ENCODE results near the gene CLDN1. TPM values are rescaled to one million over a fixed set of nuclear protein-coding genes. Genes with fewer than 3 reads are reported as not detected.

Gene CLDN1
- total RNA-seq, 1 experiment from 2014 or later = 4.4 TPM

DNA sequence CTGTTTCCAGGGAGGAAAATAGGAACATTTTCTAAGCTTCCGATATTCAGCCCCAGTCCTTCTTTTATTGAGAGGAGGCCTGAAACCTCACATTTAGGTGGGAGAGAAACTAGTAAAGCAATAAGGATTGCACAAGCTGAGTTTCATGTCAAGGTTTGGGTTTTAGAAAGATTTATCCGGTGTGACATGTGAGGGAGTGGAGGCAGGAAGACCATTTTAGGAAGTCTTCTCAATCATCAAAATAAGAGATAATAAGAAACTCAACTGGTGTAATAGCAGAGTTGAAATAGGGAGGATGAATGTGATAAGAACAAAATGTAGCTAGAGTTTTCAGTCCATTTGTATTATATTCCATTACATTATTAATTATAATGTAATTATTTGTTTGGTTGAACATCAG is 38.0 kb upstream of the CLDN1 start (continued):
- TF ChIP-seq, protein P1, sequence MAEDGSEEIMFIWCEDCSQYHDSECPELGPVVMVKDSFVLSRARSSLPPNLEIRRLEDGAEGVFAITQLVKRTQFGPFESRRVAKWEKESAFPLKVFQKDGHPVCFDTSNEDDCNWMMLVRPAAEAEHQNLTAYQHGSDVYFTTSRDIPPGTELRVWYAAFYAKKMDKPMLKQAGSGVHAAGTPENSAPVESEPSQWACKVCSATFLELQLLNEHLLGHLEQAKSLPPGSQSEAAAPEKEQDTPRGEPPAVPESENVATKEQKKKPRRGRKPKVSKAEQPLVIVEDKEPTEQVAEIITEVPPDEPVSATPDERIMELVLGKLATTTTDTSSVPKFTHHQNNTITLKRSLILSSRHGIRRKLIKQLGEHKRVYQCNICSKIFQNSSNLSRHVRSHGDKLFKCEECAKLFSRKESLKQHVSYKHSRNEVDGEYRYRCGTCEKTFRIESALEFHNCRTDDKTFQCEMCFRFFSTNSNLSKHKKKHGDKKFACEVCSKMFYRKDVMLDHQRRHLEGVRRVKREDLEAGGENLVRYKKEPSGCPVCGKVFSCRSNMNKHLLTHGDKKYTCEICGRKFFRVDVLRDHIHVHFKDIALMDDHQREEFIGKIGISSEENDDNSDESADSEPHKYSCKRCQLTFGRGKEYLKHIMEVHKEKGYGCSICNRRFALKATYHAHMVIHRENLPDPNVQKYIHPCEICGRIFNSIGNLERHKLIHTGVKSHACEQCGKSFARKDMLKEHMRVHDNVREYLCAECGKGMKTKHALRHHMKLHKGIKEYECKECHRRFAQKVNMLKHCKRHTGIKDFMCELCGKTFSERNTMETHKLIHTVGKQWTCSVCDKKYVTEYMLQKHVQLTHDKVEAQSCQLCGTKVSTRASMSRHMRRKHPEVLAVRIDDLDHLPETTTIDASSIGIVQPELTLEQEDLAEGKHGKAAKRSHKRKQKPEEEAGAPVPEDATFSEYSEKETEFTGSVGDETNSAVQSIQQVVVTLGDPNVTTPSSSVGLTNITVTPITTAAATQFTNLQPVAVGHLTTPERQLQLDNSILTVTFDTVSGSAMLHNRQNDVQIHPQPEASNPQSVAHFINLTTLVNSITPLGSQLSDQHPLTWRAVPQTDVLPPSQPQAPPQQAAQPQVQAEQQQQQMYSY (CRISPR knock-in tag; IDR thresholded peaks at IDR 0.05) = no peak
- TF ChIP-seq MXD4 (CRISPR knock-in tag; IDR thresholded peaks at IDR 0.05; ENCODE audit: borderline replicate concordance) (no peak), SP1 (CRISPR knock-in tag; conservative IDR thresholded peaks at IDR 0.05) (no peak), NR2C2 (CRISPR knock-in tag; IDR thresholded peaks at IDR 0.05) (no peak), TCF7 (CRISPR knock-in tag; IDR thresholded peaks at IDR 0.05; ENCODE audit: low read depth) (no peak), E2F1 (CRISPR knock-in tag; IDR thresholded peaks at IDR 0.05) (no peak), GABPB1 (CRISPR knock-in tag; IDR thresholded peaks at IDR 0.05) (no peak)
- TF ChIP-seq, protein P2, sequence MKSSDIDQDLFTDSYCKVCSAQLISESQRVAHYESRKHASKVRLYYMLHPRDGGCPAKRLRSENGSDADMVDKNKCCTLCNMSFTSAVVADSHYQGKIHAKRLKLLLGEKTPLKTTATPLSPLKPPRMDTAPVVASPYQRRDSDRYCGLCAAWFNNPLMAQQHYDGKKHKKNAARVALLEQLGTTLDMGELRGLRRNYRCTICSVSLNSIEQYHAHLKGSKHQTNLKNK (CRISPR knock-in tag; IDR thresholded peaks at IDR 0.05) = no peak

DNA sequence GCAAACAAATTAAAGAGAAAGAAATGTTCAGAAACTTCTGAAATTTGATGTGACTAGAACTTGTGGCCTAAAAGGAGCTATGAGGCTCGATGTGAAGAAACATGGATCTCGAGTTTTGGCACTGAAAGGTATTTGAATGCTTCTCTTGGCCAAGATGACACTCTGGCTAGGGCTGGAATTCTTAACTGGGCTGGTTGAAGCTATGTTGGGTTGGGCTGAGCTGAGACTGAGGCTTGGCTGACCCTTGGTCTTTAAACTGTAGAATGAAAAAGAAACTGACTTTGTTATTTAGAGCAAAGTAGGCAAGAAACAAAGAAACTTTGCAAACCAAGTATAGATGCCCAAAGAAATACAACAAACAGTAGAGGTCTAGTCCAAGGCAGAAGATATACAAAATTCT is 37.6 kb upstream of the CLDN1 start:
- H3K9me3 Mint-ChIP-seq = peaks cover 3% of the 10 kb centered on the region
- H3K4me3 Mint-ChIP-seq = no peak overlapping the region
- no peak for DNase-seq (ENCODE audit: low spot score)
- no peak for ATAC-seq
- no peak overlapping the region for H3K27ac Mint-ChIP-seq
- H3K4me1 Mint-ChIP-seq = peaks cover 41% of the 10 kb centered on the region
- peaks cover 2% of the 10 kb centered on the region; the same call in 1 of the 2 replicates for H3K36me3 Mint-ChIP-seq
- TF ChIP-seq NR1H2 (CRISPR knock-in tag; IDR thresholded peaks at IDR 0.05) = no peak
- ChIA-PET POLR2A (no interaction called here), CTCF (interaction anchor here (1.5 to 2.1 kb wide), 2 partner anchors 38 to 65 kb away, joined by 4 to 6 read pairs; no protein-coding TSS in a partner anchor)
- no peaks in the 10 kb centered on the region for H3K27me3 Mint-ChIP-seq (ENCODE audit: low read depth)

- peaks cover 17% of the 10 kb centered on the region for H3K9me3 Mint-ChIP-seq
- H3K27me3 Mint-ChIP-seq (ENCODE audit: low read depth) = no peaks in the 10 kb centered on the region
- CTCF ChIA-PET = interaction anchor here (1.3 kb wide), 1 partner anchor 35 kb away, joined by 5 read pairs; the partner anchor contains the start of gene CLDN1
- TF ChIP-seq MAX (CRISPR knock-in tag; IDR thresholded peaks at IDR 0.05) (no peak), ZNF138 (CRISPR knock-in tag; conservative IDR thresholded peaks at IDR 0.05) (no peak), EMX1 (CRISPR knock-in tag; IDR thresholded peaks at IDR 0.05) (no peak), GRHL2 (CRISPR knock-in tag; IDR thresholded peaks at IDR 0.05; ENCODE audit: insufficient replicate concordance, severe bottlenecking) (no peak)
- TF ChIP-seq, protein P3, sequence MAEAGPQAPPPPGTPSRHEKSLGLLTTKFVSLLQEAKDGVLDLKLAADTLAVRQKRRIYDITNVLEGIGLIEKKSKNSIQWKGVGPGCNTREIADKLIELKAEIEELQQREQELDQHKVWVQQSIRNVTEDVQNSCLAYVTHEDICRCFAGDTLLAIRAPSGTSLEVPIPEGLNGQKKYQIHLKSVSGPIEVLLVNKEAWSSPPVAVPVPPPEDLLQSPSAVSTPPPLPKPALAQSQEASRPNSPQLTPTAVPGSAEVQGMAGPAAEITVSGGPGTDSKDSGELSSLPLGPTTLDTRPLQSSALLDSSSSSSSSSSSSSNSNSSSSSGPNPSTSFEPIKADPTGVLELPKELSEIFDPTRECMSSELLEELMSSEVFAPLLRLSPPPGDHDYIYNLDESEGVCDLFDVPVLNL (CRISPR knock-in tag; IDR thresholded peaks at IDR 0.05; ENCODE audit: borderline replicate concordance, low read depth) = no peak
- H3K4me3 Mint-ChIP-seq = no peak overlapping the region
- POLR2A ChIA-PET = no interaction called here
- ATAC-seq (no peak), DNase-seq (ENCODE audit: low spot score) (no peak)
- peaks cover 10% of the 10 kb centered on the region for H3K36me3 Mint-ChIP-seq
- H3K4me1 Mint-ChIP-seq = peaks cover 32% of the 10 kb centered on the region
- no peak overlapping the region; the same call in 1 of the 2 replicates for H3K27ac Mint-ChIP-seq
Measured at GRCh38 chr3:190357468-190357867, 35.2 kb upstream of the CLDN1 start.

- H3K27ac Mint-ChIP-seq = no peak overlapping the region
- TF ChIP-seq, protein P4, sequence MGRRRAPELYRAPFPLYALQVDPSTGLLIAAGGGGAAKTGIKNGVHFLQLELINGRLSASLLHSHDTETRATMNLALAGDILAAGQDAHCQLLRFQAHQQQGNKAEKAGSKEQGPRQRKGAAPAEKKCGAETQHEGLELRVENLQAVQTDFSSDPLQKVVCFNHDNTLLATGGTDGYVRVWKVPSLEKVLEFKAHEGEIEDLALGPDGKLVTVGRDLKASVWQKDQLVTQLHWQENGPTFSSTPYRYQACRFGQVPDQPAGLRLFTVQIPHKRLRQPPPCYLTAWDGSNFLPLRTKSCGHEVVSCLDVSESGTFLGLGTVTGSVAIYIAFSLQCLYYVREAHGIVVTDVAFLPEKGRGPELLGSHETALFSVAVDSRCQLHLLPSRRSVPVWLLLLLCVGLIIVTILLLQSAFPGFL (CRISPR knock-in tag; IDR thresholded peaks at IDR 0.05; ENCODE audit: borderline replicate concordance) = no peak
- TF ChIP-seq GTF2I (CRISPR knock-in tag; conservative IDR thresholded peaks at IDR 0.05) = no peak
- no peak for TF ChIP-seq ERG (CRISPR knock-in tag; IDR thresholded peaks at IDR 0.05)
- no peak for TF ChIP-seq MAX (CRISPR knock-in tag; IDR thresholded peaks at IDR 0.05)
- TF ChIP-seq ZNF232 (CRISPR knock-in tag; IDR thresholded peaks at IDR 0.05) = no peak
- TF ChIP-seq NFE2L1 (CRISPR knock-in tag; IDR thresholded peaks at IDR 0.05) = no peak
Measured at GRCh38 chr3:190356246-190356645, 34.0 kb upstream of the CLDN1 start.

More at GRCh38 chr3:190356246-190356645, 34.0 kb upstream of the CLDN1 start:
- ATAC-seq (no peak), DNase-seq (ENCODE audit: low spot score) (no peak)
- CTCF ChIA-PET = interaction anchor here (1.3 kb wide), 1 partner anchor 34 kb away, joined by 5 read pairs; the partner anchor contains the start of gene CLDN1
- Mint-ChIP-seq H3K4me3 (no peak overlapping the region), H3K36me3 (peaks cover 8% of the 10 kb centered on the region), H3K27me3 (ENCODE audit: low read depth) (no peaks in the 10 kb centered on the region), H3K4me1 (peaks cover 28% of the 10 kb centered on the region), H3K9me3 (peaks cover 13% of the 10 kb centered on the region)
- POLR2A ChIA-PET = no interaction called here

Data from WTC11 (cell line).